GM18505 (cell line): Measurements from ENCODE around the gene LRP1B.
"Not testable (repeated sequence)": the region's sequence is repeated elsewhere in the genome, so short reads cannot be mapped to it uniquely, and the experiment has no call there.

ENCODE experiments used
- ATAC-seq: cut with Tn5 transposase; IDR thresholded peaks from one replicate; pipeline ENCODE4 v1.9.1; 2021; ENCODE audit not compliant: unreplicated experiment
- POLR2A ChIP-seq: IDR thresholded peaks from 4 replicates; pipeline ENCODE4 v1.6.1; 2011; ENCODE audit warnings: borderline replicate concordance; ENCODE audit not compliant: insufficient read depth, insufficient read length; ENCODE audit errors: extremely low read depth

LRP1B gene

DNA sequence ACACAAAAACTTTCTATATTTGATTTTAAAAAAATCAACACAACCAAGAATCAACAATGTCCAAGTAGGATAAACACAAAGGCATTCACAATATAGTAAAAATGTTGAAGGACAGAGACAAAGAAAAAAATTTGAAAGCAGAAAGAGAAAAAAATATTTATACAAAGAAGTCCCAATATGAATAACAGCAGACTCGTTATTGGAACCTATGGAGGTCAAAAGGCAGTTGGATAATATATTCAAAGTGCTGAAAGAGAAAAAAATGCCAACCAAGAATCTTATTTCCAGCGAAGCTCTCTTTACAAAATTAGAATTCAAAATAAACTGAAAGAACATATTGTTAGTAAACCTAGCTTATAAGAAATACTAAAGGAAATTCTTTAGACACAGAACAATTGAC lies 859.5 kb downstream of the LRP1B start:
- no peak for ATAC-seq
- no peak for TF ChIP-seq POLR2A

DNA sequence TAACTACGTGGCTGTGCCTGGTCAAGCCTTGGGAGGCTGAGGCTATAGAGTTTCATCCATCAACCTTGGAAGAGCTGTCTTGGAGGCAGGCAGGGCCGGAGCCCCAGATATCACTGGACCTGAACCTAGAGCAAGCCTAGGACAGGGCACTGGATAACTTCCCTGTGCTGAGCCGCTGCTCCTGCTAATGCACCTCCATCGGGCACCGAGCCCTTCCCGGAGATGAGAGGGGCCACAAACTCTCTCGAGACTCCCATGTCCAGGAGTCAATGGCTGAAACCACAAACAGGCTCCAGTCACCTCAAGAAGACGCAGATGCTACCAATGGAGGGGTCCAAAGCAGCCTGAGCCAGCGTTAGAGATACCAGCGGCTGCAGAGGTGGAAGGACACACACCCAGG lies 866.0 kb downstream of the LRP1B start:
- ATAC-seq: no peak
- no peak for TF ChIP-seq POLR2A

GRCh38 chr2:141260911-141261310 lies 869.9 kb downstream of the LRP1B start:
- TF ChIP-seq POLR2A: no peak
- ATAC-seq: no peak

DNA sequence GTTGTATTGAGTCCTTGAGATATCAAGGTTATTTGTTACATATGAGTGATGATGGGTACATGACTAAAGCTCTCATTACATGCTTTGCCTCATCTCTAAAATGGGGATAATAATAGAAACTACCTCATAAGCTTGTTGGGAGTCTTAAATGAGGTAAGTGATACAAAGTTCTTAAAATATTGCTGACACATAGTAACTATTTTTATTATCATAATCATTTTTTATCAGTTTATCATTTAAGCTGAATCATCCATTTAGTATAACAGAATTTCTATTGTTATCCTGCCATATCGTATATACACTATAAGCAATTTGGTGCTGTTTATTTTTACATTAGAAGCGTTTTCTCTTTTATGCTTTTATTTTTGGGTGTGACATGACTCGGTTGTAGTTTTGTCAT lies 871.1 kb downstream of the LRP1B start:
- TF ChIP-seq POLR2A: no peak
- no peak for ATAC-seq

DNA sequence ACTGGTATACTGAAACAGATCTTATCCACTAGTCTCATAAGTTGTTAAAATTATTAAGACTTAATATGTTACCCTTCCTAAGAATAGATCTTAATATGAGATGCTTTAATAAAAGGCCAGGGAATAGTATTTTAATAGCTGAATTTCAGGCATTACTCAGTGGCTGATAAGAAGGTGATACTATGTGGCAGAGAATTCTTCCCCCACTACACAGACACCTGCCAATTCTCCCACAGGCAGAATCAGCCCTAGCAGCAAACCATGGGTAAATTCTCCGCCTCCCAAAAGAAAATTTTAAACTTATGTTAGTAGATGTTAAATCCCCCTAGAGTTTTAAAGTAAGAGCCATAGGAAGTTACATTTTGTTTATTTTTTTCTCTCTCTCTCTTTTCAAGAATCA lies 888.8 kb downstream of the LRP1B start:
- no peak for ATAC-seq
- TF ChIP-seq POLR2A: no peak

DNA sequence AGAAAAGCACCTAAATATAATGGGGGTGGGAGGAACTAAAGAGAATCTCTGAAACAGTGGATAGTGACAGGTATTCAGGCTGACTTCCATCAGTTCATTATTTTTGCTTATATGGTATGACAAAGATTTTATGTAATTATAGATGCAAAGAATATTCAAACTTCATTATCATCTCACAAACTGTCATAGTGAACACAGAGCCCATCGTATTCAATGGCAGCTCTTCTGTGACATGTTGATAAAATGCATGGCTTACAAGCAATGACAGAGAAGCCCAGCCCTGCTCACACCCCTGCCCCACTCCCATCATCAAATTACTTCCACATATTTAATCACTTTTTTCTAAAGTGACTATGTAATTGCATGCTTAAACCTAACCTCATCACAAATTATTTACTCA lies 904.3 kb downstream of the LRP1B start:
- TF ChIP-seq POLR2A: no peak
- ATAC-seq: no peak

- ATAC-seq: no peak
- no peak for TF ChIP-seq POLR2A
These were observed 923.8 kb downstream of the LRP1B start for GRCh38 chr2:141207036-141207385.

GRCh38 chr2:141201016-141201565 lies 929.7 kb downstream of the LRP1B start:
- TF ChIP-seq POLR2A: no peak
- ATAC-seq: no peak

GRCh38 chr2:141200191-141200590 lies 930.6 kb downstream of the LRP1B start:
- no peak for ATAC-seq
- no peak for TF ChIP-seq POLR2A

DNA sequence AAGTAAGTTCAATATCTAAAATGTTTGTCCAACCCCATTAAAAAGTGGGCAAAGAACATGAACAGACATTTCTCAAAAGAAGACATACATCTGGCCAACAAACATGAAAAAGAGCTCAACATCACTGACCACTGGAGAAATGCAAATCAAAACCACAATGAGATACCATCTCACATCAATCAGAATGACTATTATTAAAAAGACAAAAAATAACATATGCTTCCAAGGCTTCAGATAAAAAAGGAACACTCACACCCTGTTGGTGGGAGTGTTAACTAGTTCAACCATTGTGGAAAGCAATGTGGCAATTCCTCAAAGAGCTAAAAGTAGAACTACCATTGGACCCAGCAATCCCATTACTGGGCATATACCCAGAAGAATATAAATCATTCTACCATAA lies 931.1 kb downstream of the LRP1B start:
- TF ChIP-seq POLR2A: no peak
- no peak for ATAC-seq

DNA sequence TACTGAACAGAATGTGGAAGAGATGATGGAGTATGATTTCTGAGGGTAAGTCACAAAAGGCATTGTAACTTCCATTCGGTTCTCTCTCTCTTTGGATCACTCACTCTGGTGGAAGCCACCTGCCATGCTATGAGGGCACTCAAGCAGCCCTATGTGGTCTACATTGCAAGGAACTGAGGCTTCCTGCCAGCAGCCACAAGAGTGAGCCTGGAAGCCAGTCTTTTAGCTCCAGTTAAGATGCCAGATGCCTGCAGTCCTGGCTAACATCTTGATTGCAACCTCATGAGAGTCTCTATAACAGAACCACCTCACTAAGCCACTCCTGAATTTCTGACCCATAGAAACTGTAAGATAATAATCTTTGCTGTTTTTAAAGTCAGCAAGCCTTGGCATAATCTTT lies 935.7 kb downstream of the LRP1B start:
- no peak for TF ChIP-seq POLR2A
- no peak for ATAC-seq

GRCh38 chr2:141187075-141187439 lies 943.8 kb downstream of the LRP1B start:
- TF ChIP-seq POLR2A: no peak
- ATAC-seq: no peak

GRCh38 chr2:141186413-141187074 lies 944.3 kb downstream of the LRP1B start:
- TF ChIP-seq POLR2A: no peak
- ATAC-seq: no peak

- no peak for ATAC-seq
- TF ChIP-seq POLR2A: no peak
These were observed 948.6 kb downstream of the LRP1B start for GRCh38 chr2:141182246-141182645.

- ATAC-seq: not testable (repeated sequence)
These were observed 961.7 kb downstream of the LRP1B start for GRCh38 chr2:141169117-141169516.
